Keratinocyte (primary cell): ENCODE results near the gene ST8SIA4. TPM values are rescaled to one million over a fixed set of nuclear protein-coding genes. Genes with fewer than 3 reads are reported as not detected.

Source experiments
- DNase-seq: peaks from one replicate; pipeline ENCODE4 v3.0.0-alpha.2; 2011; ENCODE audit warnings: low read depth, missing footprints, low spot score
- FAIRE-seq: peaks from 2 replicates; lab custom pipeline; 2011; peaks lifted over from hg19 to GRCh38; lab: Jason Lieb, UNC
- H2AFZ ChIP-seq: 2 replicates; pipeline ENCODE4 v1.6.0; 2012; ENCODE audit warnings: low read length, control low read depth, inconsistent platforms; ENCODE audit not compliant: control insufficient read depth
- H3K27ac ChIP-seq: 2 replicates; pipeline ENCODE4 v1.5.1; 2011; ENCODE audit warnings: low read length; ENCODE audit not compliant: control insufficient read depth, insufficient read depth
- H3K27me3 ChIP-seq: 3 replicates; pipeline ENCODE4 v1.6.0; 2011; ENCODE audit warnings: low read length; ENCODE audit not compliant: control insufficient read depth, insufficient read depth; ENCODE audit errors: extremely low read depth
- H3K36me3 ChIP-seq, 2 experiments: 2 replicates in 1 of 2; 3 replicates in 1 of 2; pipeline ENCODE4 v1.5.1; 2011; ENCODE audit warnings: low read length in 2 of 2, mild to moderate bottlenecking in 1 of 2; ENCODE audit not compliant: control insufficient read depth in 2 of 2, insufficient read depth in 2 of 2; ENCODE audit errors: extremely low read depth in 1 of 2
- H3K4me1 ChIP-seq: 3 replicates; pipeline ENCODE4 v1.5.1; 2011; ENCODE audit warnings: low read length; ENCODE audit not compliant: control insufficient read depth, insufficient read depth; ENCODE audit errors: extremely low read depth
- H3K4me2 ChIP-seq: 3 replicates; pipeline ENCODE4 v1.6.0; 2011; ENCODE audit warnings: low read depth, low read length; ENCODE audit not compliant: control insufficient read depth, insufficient read depth; ENCODE audit errors: extremely low read depth
- H3K4me3 ChIP-seq, 3 experiments: fragments of 200-600 bp in 1 of 3; sonication (generic) in 1 of 3; 2 replicates in 2 of 3; 3 replicates in 1 of 3; pipeline ENCODE4 v1.5.1; 2011 to 2016; ENCODE audit warnings: low read length in 3 of 3, mild to moderate bottlenecking in 3 of 3, control low read depth in 2 of 3, inconsistent platforms in 1 of 3, low read depth in 1 of 3, mixed read lengths in 1 of 3, mixed run types in 1 of 3, moderate library complexity in 1 of 3; ENCODE audit not compliant: control insufficient read depth in 2 of 3, insufficient read depth in 2 of 3; ENCODE audit errors: extremely low read depth in 1 of 3
- H3K79me2 ChIP-seq: 2 replicates; pipeline ENCODE4 v1.6.0; 2012; ENCODE audit warnings: low read length; ENCODE audit not compliant: control insufficient read depth, insufficient read depth
- H3K9ac ChIP-seq: 3 replicates; pipeline ENCODE4 v1.6.0; 2011; ENCODE audit warnings: low read length; ENCODE audit not compliant: control insufficient read depth, insufficient read depth; ENCODE audit errors: extremely low read depth
- H3K9me1 ChIP-seq: 3 replicates; pipeline ENCODE4 v1.6.0; 2011; ENCODE audit warnings: low read length; ENCODE audit not compliant: control insufficient read depth, insufficient read depth; ENCODE audit errors: extremely low read depth
- H3K9me3 ChIP-seq: 2 replicates; pipeline ENCODE4 v1.5.1; 2012; ENCODE audit warnings: low read depth, low read length; ENCODE audit not compliant: control insufficient read depth
- H4K20me1 ChIP-seq: 3 replicates; pipeline ENCODE4 v1.6.0; 2011; ENCODE audit warnings: low read length; ENCODE audit not compliant: control insufficient read depth, insufficient read depth; ENCODE audit errors: extremely low read depth
- EZH2 ChIP-seq: IDR thresholded peaks from one replicate; pipeline ENCODE4 v1.6.1; 2012; ENCODE audit warnings: inconsistent platforms, mild to moderate bottlenecking, low read length, moderate library complexity
- dilution Hi-C: fragments of 300-500 bp; cut with MboI; formaldehyde crosslinking; loops from one replicate; pipeline ENCODE4 v1.7.0; 2020; ENCODE audit warnings: low sequenced_read_pairs; ENCODE audit not compliant: extremely low pct_ligation_motif_present
- polyA plus RNA-seq, 5 experiments: library from polyadenylated mRNA; depleted of rRNA in 3 of 5; stranded (reverse) in 3 of 5; stranded (forward) in 1 of 5; unstranded in 1 of 5; fragments of >200 nt; gene quantifications; 1 replicate in 1 of 5; 2 replicates in 3 of 5; 3 replicates in 1 of 5; pipeline versions ENCODE4 v1.2.1 to v1.2.3, GENCODE V29; 2011 to 2012; ENCODE audit warnings: missing spikeins in 2 of 5, low read depth in 1 of 5, low replicate concordance in 1 of 5
- TF ChIP-seq, protein P1 (sequence below), 3 experiments: IDR thresholded peaks in 1 of 3; conservative IDR thresholded peaks in 1 of 3; optimal IDR thresholded peaks in 1 of 3; 2 replicates in 2 of 3; 3 replicates in 1 of 3; pipeline versions ENCODE3 to v1.5.1; 2011; ENCODE audit warnings: low read length in 3 of 3, mild to moderate bottlenecking in 3 of 3, moderate library complexity in 2 of 3, control low read depth in 1 of 3, inconsistent platforms in 1 of 3; ENCODE audit not compliant: insufficient read depth in 2 of 3; ENCODE audit errors: extremely low read depth in 1 of 3

The ST8SIA4 gene
- polyA plus RNA-seq, 1 donor (not counting 4 experiments of a cell fraction or from before 2014, with no cell fraction given), result 0.43 TPM

DNA sequence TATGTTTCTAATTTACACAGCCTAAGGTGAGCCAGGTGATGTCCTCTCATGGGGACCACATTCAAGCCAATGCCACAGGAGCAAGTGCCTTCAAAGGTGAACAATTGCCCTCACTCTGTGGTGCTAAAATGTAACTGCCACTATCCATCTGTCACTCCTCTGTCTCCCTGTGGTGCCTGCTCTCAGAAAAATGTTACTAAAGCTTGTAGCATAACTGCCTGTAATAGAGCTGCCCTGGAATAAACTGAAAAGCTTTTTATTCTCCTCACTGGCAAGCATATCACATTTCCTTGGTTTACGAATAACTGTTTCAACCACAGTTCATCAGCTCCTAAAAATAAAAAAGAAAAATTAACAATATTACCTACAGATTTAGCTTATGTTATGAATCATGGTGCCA lies 142.4 kb downstream of the ST8SIA4 start:
- Histone ChIP-seq H3K27me3 (no peaks in the 10 kb centered on the region), H3K4me1 (no peaks in the 10 kb centered on the region), H3K27ac (no peak overlapping the region), H3K9me1 (peaks cover 2% of the 10 kb centered on the region), H4K20me1 (no peaks in the 10 kb centered on the region), H3K79me2 (no peaks in the 10 kb centered on the region), H3K9me3 (no peaks in the 10 kb centered on the region), H3K4me2 (no peak overlapping the region), H3K36me3 (no peaks in the 10 kb centered on the region), H3K4me3 (no peak overlapping the region), H2AFZ (no peak overlapping the region), H3K9ac (no peak overlapping the region)
- dilution Hi-C loops, result no loop called here
- no peak for TF ChIP-seq EZH2
- TF ChIP-seq, protein P1, sequence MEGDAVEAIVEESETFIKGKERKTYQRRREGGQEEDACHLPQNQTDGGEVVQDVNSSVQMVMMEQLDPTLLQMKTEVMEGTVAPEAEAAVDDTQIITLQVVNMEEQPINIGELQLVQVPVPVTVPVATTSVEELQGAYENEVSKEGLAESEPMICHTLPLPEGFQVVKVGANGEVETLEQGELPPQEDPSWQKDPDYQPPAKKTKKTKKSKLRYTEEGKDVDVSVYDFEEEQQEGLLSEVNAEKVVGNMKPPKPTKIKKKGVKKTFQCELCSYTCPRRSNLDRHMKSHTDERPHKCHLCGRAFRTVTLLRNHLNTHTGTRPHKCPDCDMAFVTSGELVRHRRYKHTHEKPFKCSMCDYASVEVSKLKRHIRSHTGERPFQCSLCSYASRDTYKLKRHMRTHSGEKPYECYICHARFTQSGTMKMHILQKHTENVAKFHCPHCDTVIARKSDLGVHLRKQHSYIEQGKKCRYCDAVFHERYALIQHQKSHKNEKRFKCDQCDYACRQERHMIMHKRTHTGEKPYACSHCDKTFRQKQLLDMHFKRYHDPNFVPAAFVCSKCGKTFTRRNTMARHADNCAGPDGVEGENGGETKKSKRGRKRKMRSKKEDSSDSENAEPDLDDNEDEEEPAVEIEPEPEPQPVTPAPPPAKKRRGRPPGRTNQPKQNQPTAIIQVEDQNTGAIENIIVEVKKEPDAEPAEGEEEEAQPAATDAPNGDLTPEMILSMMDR (optimal IDR thresholded peaks at IDR 0.05 in 1 of 3, IDR thresholded peaks at IDR 0.05 in 1 of 3, conservative IDR thresholded peaks at IDR 0.05 in 1 of 3; ENCODE audit: extremely low read depth in 1 of 3, insufficient read depth in 2 of 3, low read length in 3 of 3), result no peak
- no peak for FAIRE-seq
- DNase-seq, result no peak

DNA sequence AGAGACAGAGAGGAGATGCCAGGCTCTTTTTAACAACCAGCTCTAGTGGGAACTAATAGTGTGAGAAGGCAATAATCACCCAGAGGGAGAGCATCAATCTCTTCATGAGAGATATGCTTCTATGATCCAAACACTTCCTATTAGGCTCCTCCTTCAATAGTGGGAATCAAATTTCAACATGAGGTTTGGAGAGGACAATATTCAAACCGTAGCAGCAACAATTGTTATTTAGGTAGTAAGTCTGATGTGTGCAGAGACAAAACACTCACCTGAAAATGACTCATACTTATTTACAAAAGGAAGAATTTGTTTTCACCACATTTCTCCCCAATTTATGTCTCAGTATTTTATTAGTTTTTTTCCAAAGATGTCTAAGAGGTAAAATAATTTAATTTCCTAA lies 144.3 kb downstream of the ST8SIA4 start:
- no peak for DNase-seq
- no peaks in the 10 kb centered on the region for H3K36me3 ChIP-seq
- no peaks in the 10 kb centered on the region for H4K20me1 ChIP-seq
- H3K27ac ChIP-seq, result no peak overlapping the region
- no peak overlapping the region for H3K4me2 ChIP-seq
- no peak overlapping the region for H3K9ac ChIP-seq
- no peak overlapping the region for H2AFZ ChIP-seq
- no peak for TF ChIP-seq EZH2
- TF ChIP-seq, protein P1 (optimal IDR thresholded peaks at IDR 0.05 in 1 of 3, IDR thresholded peaks at IDR 0.05 in 1 of 3, conservative IDR thresholded peaks at IDR 0.05 in 1 of 3; ENCODE audit: extremely low read depth in 1 of 3, insufficient read depth in 2 of 3, low read length in 3 of 3), result no peak
- H3K4me1 ChIP-seq, result no peaks in the 10 kb centered on the region
- no peaks in the 10 kb centered on the region for H3K79me2 ChIP-seq
- no peak overlapping the region for H3K4me3 ChIP-seq
- H3K9me3 ChIP-seq, result no peaks in the 10 kb centered on the region
- FAIRE-seq, result no peak
- no peaks in the 10 kb centered on the region for H3K27me3 ChIP-seq
- dilution Hi-C loops, result no loop called here
- H3K9me1 ChIP-seq, result peaks cover 2% of the 10 kb centered on the region
